Caco-2 (cell line): ENCODE results near the gene HRG. TPM values are rescaled to one million over a fixed set of nuclear protein-coding genes. Genes with fewer than 3 reads are reported as not detected.
"Not testable (repeated sequence)": the region's sequence is repeated elsewhere in the genome, so short reads cannot be mapped to it uniquely, and the experiment has no call there.

ENCODE experiments used
- BruUV-seq: library from RNA; stranded (reverse); fragments of 400-500 nt; replicated peaks from 2 replicates; lab custom pipeline; 2021; lab: Mats Ljungman, UMichigan
- CTCF ChIA-PET: fragments of 300-600 bp; sonication (Branson Sonifier 250); formaldehyde crosslinking; loops from one replicate; lab custom pipeline; 2022; ENCODE audit warnings: antibody characterized with exemption; lab: Charles Lee
- POLR2A ChIA-PET: fragments of 300-600 bp; sonication (Branson Sonifier 250); formaldehyde crosslinking; loops from one replicate; lab custom pipeline; 2022; ENCODE audit warnings: antibody characterized with exemption; lab: Charles Lee
- DNase-seq, 2 experiments: peaks; one replicate each; pipeline versions ENCODE4 v3.0.0 to v3.0.0-alpha.2; 2020 to 2022
- H3K27me3 ChIP-seq: replicated peaks from 2 replicates; pipeline ENCODE4 v1.6.0; 2011; ENCODE audit warnings: low read length; ENCODE audit not compliant: control insufficient read depth, insufficient read depth
- H3K36me3 ChIP-seq: 2 replicates; pipeline ENCODE4 v1.5.1; 2011; ENCODE audit warnings: low read length; ENCODE audit not compliant: control insufficient read depth, insufficient read depth
- H3K4me1 ChIP-seq: fragments of 250-450 bp; sonication (Bioruptor Pico); 2 replicates; pipeline ENCODE4 v1.5.1; 2020; ENCODE audit warnings: mild to moderate bottlenecking
- H3K4me3 ChIP-seq: 2 replicates; pipeline ENCODE4 v1.5.1; 2011; ENCODE audit warnings: low read depth, mild to moderate bottlenecking, control low read depth, low read length
- H3K9me3 ChIP-seq: fragments of 250-450 bp; sonication (Bioruptor Pico); 2 replicates; pipeline ENCODE4 v1.5.1; 2020; ENCODE audit warnings: mild to moderate bottlenecking, moderate library complexity
- H3K27ac Mint-ChIP-seq: one replicate; pipeline ENCODE4 v1.8.0; 2022; ENCODE audit warnings: mixed read lengths; ENCODE audit not compliant: unreplicated experiment
- H3K27me3 Mint-ChIP-seq: one replicate; pipeline ENCODE4 v1.8.0; 2022; ENCODE audit warnings: mixed read lengths; ENCODE audit not compliant: insufficient read depth, unreplicated experiment
- H3K36me3 Mint-ChIP-seq: one replicate; pipeline ENCODE4 v1.8.0; 2022; ENCODE audit warnings: mild to moderate bottlenecking, mixed read lengths; ENCODE audit not compliant: insufficient read depth, unreplicated experiment
- H3K4me1 Mint-ChIP-seq: one replicate; pipeline ENCODE4 v1.8.0; 2022; ENCODE audit warnings: low read depth, mixed read lengths; ENCODE audit not compliant: unreplicated experiment
- H3K4me3 Mint-ChIP-seq: one replicate; pipeline ENCODE4 v1.8.0; 2022; ENCODE audit warnings: mild to moderate bottlenecking, moderate library complexity, mixed read lengths; ENCODE audit not compliant: unreplicated experiment
- H3K9me3 Mint-ChIP-seq: one replicate; pipeline ENCODE4 v1.8.0; 2022; ENCODE audit warnings: mixed read lengths; ENCODE audit not compliant: unreplicated experiment
- intact Hi-C: fragments of 100-400 bp; cut with micrococcal nuclease; formaldehyde crosslinking; loops from one replicate; pipeline ENCODE4 v1.10.0; 2022; ENCODE audit not compliant: unreplicated experiment
- total RNA-seq: library from RNA; stranded (reverse); gene quantifications from 2 replicates; pipeline ENCODE4 v1.2.3, GENCODE V29; 2022
- TF ChIP-seq, protein P1 (sequence below), 2 experiments: fragments of 200-600 bp in 1 of 2; IDR thresholded peaks; 1 replicate in 1 of 2; 2 replicates in 1 of 2; pipeline versions ENCODE4 v1.5.1 to v1.8.0; 2011 to 2022; ENCODE audit warnings: antibody characterized with exemption in 1 of 2, control low read depth in 1 of 2, inconsistent platforms in 1 of 2, low read depth in 1 of 2, low read length in 1 of 2, mild to moderate bottlenecking in 1 of 2, moderate library complexity in 1 of 2; ENCODE audit not compliant: insufficient read depth in 1 of 2, severe bottlenecking in 1 of 2, unreplicated experiment in 1 of 2

Gene HRG
- total RNA-seq, 1 experiment from 2014 or later = not detected

DNA sequence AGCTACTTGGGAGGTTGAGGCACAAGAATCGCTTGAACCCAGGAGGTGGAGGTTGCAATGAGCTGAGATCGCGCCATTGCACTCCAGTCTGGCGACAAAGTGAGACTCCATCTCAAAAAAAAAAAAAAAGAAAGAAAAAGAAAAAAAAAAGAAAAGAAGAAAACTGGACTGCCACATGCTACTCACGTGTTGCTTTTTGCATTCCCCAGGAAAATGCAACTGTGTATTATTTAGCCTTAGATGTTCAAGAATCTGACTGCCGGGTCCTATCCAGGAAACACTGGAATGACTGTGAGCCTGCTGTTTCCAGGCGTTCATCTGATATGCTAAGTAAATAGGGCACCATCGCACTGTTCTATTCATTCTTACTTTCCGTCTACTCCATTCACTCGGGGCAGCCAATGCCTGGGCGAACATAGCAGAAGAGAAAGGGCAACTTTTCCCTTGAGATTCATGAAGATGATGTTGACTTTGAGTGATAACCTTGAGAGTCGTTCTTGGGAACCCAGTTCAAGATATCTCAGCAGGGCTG, 21.4 kb downstream of the HRG start:
- H3K27ac Mint-ChIP-seq = no peak overlapping the region
- H3K4me1 Mint-ChIP-seq = peaks cover 13% of the 10 kb centered on the region
- ChIA-PET CTCF (interaction anchor here (0.7 kb wide), 1 partner anchor 11 kb away, joined by 3 read pairs; no protein-coding TSS in a partner anchor), POLR2A (interaction anchor here (0.6 kb wide), 1 partner anchor 420 kb away, joined by 4 read pairs; no protein-coding TSS in a partner anchor)
- intact Hi-C loops = no loop called here
- no TSS peak for BruUV-seq
- DNase-seq = no peak
- H3K4me1 ChIP-seq = peaks cover 17% of the 10 kb centered on the region
- no peaks in the 10 kb centered on the region; the same call in 1 of the 2 replicates for H3K9me3 ChIP-seq
- no peaks in the 10 kb centered on the region for H3K36me3 ChIP-seq
- H3K4me3 Mint-ChIP-seq = no peak overlapping the region
- peaks cover 45% of the 10 kb centered on the region for H3K9me3 Mint-ChIP-seq
- no peaks in the 10 kb centered on the region for H3K27me3 ChIP-seq
- no peaks in the 10 kb centered on the region for H3K36me3 Mint-ChIP-seq
- H3K4me3 ChIP-seq = no peak overlapping the region
- no peaks in the 10 kb centered on the region for H3K27me3 Mint-ChIP-seq
- TF ChIP-seq, protein P1, sequence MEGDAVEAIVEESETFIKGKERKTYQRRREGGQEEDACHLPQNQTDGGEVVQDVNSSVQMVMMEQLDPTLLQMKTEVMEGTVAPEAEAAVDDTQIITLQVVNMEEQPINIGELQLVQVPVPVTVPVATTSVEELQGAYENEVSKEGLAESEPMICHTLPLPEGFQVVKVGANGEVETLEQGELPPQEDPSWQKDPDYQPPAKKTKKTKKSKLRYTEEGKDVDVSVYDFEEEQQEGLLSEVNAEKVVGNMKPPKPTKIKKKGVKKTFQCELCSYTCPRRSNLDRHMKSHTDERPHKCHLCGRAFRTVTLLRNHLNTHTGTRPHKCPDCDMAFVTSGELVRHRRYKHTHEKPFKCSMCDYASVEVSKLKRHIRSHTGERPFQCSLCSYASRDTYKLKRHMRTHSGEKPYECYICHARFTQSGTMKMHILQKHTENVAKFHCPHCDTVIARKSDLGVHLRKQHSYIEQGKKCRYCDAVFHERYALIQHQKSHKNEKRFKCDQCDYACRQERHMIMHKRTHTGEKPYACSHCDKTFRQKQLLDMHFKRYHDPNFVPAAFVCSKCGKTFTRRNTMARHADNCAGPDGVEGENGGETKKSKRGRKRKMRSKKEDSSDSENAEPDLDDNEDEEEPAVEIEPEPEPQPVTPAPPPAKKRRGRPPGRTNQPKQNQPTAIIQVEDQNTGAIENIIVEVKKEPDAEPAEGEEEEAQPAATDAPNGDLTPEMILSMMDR (IDR thresholded peaks at IDR 0.05; ENCODE audit: insufficient read depth in 1 of 2, low read depth in 1 of 2, low read length in 1 of 2, severe bottlenecking in 1 of 2, unreplicated experiment in 1 of 2) = no peak

DNA sequence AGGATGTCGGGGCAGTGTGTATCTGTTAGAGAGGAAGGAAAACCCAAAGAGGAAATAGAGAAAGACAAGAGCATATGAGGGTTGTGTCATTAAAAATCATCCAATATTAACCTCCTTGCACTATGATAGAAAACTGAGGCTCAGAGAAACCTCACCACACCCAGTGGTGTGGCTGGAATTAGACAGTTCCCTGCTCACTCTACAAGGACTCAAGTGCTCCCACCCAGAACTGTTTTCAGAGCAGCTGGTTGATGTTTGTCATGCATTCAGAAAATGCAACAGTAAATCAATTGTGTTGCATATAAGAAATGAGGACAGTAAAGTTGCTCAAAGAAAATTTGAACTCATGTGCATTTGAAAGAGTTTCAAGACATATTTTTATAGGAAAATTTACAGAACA, 24.5 kb downstream of the HRG start:
- H3K4me3 ChIP-seq, intact Hi-C loops, CTCF ChIA-PET, POLR2A ChIA-PET, H3K36me3 ChIP-seq, BruUV-seq, H3K4me3 Mint-ChIP-seq, H3K4me1 ChIP-seq, H3K36me3 Mint-ChIP-seq, DNase-seq, H3K27ac Mint-ChIP-seq, H3K27me3 ChIP-seq, H3K27me3 Mint-ChIP-seq, H3K9me3 ChIP-seq: not testable (repeated sequence)
- Mint-ChIP-seq H3K4me1 (peaks cover 12% of the 10 kb centered on the region), H3K9me3 (peaks cover 25% of the 10 kb centered on the region)

DNA sequence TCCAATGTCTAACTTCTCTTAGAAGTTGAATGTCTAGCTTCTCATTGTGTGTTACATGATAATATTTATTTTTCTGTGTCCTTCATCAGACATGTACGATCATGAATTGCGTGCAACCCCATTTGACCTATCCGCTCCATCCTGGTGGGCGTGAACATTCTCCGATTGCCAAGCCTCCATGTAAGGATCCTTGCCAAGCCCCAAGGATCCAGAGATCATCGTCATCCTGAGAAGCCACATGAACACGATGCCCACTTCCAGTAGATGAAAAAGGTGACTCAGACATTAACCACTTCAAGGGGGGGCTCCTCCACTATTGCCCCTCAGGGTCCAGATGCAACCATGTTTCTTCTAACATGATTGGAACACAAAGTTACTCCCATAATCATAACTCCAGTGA, 25.9 kb downstream of the HRG start:
- H3K4me3 ChIP-seq = no peak overlapping the region
- CTCF ChIA-PET = no interaction called here
- intact Hi-C loops = no loop called here
- Mint-ChIP-seq H3K9me3 (peaks cover 11% of the 10 kb centered on the region), H3K36me3 (no peaks in the 10 kb centered on the region), H3K4me3 (no peak overlapping the region), H3K27me3 (no peaks in the 10 kb centered on the region), H3K27ac (no peak overlapping the region), H3K4me1 (peaks cover 12% of the 10 kb centered on the region)
- no TSS peak for BruUV-seq
- POLR2A ChIA-PET = no interaction called here
- H3K27me3 ChIP-seq = no peaks in the 10 kb centered on the region
- TF ChIP-seq, protein P1 (IDR thresholded peaks at IDR 0.05; ENCODE audit: insufficient read depth in 1 of 2, low read depth in 1 of 2, low read length in 1 of 2, severe bottlenecking in 1 of 2, unreplicated experiment in 1 of 2) = no peak
- H3K4me1 ChIP-seq = peaks cover 6% of the 10 kb centered on the region; the same call in 1 of the 2 replicates
- no peaks in the 10 kb centered on the region for H3K9me3 ChIP-seq
- H3K36me3 ChIP-seq = no peaks in the 10 kb centered on the region
- no peak for DNase-seq
